C4-2B (cell line): ENCODE measurements around the gene MLLT3.

Experiments
- ZFX ChIP-seq: fragments of 450-650 bp; IDR thresholded peaks from 2 replicates; pipeline ENCODE4 v1.6.1; 2017
- TF ChIP-seq, protein P1 (sequence below): fragments of 450-650 bp; conservative IDR thresholded peaks from 2 replicates; pipeline ENCODE4 v1.5.1; 2017; ENCODE audit warnings: mild to moderate bottlenecking

DNA sequence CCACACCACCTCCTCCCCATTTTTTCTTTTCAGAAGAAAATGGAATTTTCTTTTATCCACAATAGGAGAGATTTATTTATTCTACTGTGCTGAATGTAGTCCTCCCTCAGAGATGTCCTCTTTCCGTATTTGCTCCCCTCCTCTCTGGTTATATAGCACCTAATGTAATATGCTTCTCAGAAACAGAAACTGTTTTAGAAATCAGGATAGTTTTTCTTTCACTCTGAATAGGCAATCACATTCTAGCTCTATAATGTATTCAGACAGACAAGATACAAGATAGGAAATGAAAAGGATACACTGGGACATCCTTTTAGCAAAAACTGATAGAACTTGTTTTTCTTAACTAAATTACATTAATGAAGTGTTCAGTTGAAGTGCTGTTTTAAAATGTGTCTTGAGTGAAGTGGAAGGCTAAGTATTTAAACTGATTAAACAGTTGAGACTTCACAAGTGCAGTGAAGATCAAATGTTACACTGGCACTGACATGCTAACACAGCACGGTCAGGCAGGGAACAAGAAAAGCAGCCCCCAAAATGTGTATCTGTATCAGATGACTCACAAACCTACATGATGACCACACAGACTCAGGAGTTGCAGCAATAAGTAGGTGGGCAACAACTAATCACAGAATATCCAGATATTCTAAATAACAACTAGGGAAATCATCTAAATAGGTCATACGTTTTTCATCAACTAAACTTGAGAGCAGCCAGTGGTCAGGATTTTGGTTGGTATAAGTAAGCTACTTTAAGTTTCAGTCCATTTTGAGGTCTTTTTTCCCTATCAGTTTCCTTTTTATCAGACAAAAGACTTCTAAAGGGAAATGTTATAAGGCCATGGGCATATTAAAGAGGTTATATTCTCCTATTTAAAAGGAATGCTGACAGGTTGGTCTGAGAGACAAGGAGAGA is 260.4 kb downstream of the MLLT3 start:
- TF ChIP-seq, protein P1, sequence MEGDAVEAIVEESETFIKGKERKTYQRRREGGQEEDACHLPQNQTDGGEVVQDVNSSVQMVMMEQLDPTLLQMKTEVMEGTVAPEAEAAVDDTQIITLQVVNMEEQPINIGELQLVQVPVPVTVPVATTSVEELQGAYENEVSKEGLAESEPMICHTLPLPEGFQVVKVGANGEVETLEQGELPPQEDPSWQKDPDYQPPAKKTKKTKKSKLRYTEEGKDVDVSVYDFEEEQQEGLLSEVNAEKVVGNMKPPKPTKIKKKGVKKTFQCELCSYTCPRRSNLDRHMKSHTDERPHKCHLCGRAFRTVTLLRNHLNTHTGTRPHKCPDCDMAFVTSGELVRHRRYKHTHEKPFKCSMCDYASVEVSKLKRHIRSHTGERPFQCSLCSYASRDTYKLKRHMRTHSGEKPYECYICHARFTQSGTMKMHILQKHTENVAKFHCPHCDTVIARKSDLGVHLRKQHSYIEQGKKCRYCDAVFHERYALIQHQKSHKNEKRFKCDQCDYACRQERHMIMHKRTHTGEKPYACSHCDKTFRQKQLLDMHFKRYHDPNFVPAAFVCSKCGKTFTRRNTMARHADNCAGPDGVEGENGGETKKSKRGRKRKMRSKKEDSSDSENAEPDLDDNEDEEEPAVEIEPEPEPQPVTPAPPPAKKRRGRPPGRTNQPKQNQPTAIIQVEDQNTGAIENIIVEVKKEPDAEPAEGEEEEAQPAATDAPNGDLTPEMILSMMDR, result no peak
- no peak for TF ChIP-seq ZFX
